ENCODE data around the gene ARMC7.
"Not testable (repeated sequence)": the region's sequence is repeated elsewhere in the genome, so short reads cannot be mapped to it uniquely, and the experiment has no call there.

Gene ARMC7

DNA sequence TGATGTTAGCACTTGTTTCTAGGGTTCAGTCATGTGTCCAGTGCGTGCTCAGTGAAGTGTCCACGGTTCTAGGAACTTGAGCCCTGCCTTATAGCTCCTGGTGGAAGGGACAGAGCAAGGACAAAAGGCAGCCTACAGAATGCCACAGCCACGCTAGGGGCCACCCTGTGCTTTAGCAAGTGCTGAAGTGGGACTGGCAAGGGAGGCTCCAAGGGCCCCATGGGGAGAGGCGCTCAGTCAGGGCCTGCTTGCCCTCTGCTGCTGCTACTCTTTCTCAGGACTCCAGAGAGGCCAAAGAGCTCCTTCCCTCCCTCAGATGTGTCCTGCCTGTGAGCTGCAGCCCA is 15.0 kb downstream of the ARMC7 start:
- H3K79me2 ChIP-seq (ENCODE audit: insufficient read depth, low read length) = peaks cover 4% of the 10 kb centered on the region; the same call in 1 of the 2 replicates
- no peaks in the 10 kb centered on the region for H3F3A ChIP-seq (ENCODE audit: low read depth)
- H3K4me2 ChIP-seq (ENCODE audit: low read depth, low read length, poor library complexity, severe bottlenecking) = no peak overlapping the region
- H3K36me3 ChIP-seq (ENCODE audit: insufficient read depth, low read length) = peaks cover 2% of the 10 kb centered on the region; the same call in 1 of the 2 replicates
- no peaks in the 10 kb centered on the region for H3K9me2 ChIP-seq (replicated peaks; ENCODE audit: low read depth, low read length)
- peaks cover 11% of the 10 kb centered on the region for H3K4me1 ChIP-seq (ENCODE audit: insufficient read depth, low read length, poor library complexity, severe bottlenecking)
- H3K9me3 ChIP-seq (ENCODE audit: insufficient read depth, low read depth, low read length) = no peaks in the 10 kb centered on the region
- no peak overlapping the region for H2AFZ ChIP-seq (ENCODE audit: low read length)
- peaks cover 3% of the 10 kb centered on the region for H4K20me1 ChIP-seq (ENCODE audit: insufficient read depth, low read length, poor library complexity, severe bottlenecking)
- TF ChIP-seq, protein P1, sequence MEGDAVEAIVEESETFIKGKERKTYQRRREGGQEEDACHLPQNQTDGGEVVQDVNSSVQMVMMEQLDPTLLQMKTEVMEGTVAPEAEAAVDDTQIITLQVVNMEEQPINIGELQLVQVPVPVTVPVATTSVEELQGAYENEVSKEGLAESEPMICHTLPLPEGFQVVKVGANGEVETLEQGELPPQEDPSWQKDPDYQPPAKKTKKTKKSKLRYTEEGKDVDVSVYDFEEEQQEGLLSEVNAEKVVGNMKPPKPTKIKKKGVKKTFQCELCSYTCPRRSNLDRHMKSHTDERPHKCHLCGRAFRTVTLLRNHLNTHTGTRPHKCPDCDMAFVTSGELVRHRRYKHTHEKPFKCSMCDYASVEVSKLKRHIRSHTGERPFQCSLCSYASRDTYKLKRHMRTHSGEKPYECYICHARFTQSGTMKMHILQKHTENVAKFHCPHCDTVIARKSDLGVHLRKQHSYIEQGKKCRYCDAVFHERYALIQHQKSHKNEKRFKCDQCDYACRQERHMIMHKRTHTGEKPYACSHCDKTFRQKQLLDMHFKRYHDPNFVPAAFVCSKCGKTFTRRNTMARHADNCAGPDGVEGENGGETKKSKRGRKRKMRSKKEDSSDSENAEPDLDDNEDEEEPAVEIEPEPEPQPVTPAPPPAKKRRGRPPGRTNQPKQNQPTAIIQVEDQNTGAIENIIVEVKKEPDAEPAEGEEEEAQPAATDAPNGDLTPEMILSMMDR (conservative IDR thresholded peaks at IDR 0.05; ENCODE audit: low read length) = no peak
- TF ChIP-seq EZH2phosphoT487 (IDR thresholded peaks at IDR 0.05; ENCODE audit: borderline replicate concordance) = no peak
- no peak overlapping the region for H3K4me3 ChIP-seq (ENCODE audit: low read length, poor library complexity, severe bottlenecking)
- H3K9ac ChIP-seq (ENCODE audit: low read depth, low read length, poor library complexity, severe bottlenecking) = no peak overlapping the region
- no peaks in the 10 kb centered on the region for H3K27me3 ChIP-seq (ENCODE audit: insufficient read depth, low read length, poor library complexity, severe bottlenecking)

DNA sequence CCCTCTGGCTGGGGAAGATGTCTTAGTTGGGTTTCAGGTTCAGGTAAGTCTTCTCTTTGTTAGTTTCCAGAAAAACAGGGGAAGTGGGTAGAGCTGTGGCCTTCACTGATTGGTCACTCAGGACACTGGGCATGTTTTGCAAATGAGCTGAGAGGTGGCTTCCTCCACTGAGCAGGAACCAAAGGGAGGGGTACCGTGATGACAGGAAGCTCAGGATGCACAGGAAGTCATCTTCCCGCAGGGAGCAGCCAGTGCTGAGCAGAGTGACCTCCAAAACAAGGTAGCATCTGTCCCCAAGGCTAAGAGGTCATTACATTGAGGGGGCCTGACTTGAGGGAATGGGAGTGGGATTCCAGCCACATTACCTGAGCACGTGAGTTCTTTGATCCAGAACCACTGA is 16.2 kb downstream of the ARMC7 start:
- peaks cover 12% of the 10 kb centered on the region for H4K20me1 ChIP-seq (ENCODE audit: insufficient read depth, low read length, poor library complexity, severe bottlenecking)
- H3F3A ChIP-seq (ENCODE audit: low read depth) = no peaks in the 10 kb centered on the region
- H3K4me2 ChIP-seq (ENCODE audit: low read depth, low read length, poor library complexity, severe bottlenecking) = no peak overlapping the region
- no peaks in the 10 kb centered on the region for H3K9me3 ChIP-seq (ENCODE audit: insufficient read depth, low read depth, low read length)
- no peaks in the 10 kb centered on the region for H3K9me2 ChIP-seq (replicated peaks; ENCODE audit: low read depth, low read length)
- no peak overlapping the region for H2AFZ ChIP-seq (ENCODE audit: low read length)
- TF ChIP-seq, protein P1 (conservative IDR thresholded peaks at IDR 0.05; ENCODE audit: low read length) = no peak
- no peak for TF ChIP-seq EZH2phosphoT487 (IDR thresholded peaks at IDR 0.05; ENCODE audit: borderline replicate concordance)
- H3K36me3 ChIP-seq (ENCODE audit: insufficient read depth, low read length) = peaks cover 6% of the 10 kb centered on the region; the same call in 1 of the 2 replicates
- H3K79me2 ChIP-seq (ENCODE audit: insufficient read depth, low read length) = peaks cover 16% of the 10 kb centered on the region
- no peaks in the 10 kb centered on the region for H3K27me3 ChIP-seq (ENCODE audit: insufficient read depth, low read length, poor library complexity, severe bottlenecking)
- H3K4me3 ChIP-seq (ENCODE audit: low read length, poor library complexity, severe bottlenecking) = no peak overlapping the region
- no peak overlapping the region for H3K9ac ChIP-seq (ENCODE audit: low read depth, low read length, poor library complexity, severe bottlenecking)
- H3K4me1 ChIP-seq (ENCODE audit: insufficient read depth, low read length, poor library complexity, severe bottlenecking) = peaks cover 14% of the 10 kb centered on the region

DNA sequence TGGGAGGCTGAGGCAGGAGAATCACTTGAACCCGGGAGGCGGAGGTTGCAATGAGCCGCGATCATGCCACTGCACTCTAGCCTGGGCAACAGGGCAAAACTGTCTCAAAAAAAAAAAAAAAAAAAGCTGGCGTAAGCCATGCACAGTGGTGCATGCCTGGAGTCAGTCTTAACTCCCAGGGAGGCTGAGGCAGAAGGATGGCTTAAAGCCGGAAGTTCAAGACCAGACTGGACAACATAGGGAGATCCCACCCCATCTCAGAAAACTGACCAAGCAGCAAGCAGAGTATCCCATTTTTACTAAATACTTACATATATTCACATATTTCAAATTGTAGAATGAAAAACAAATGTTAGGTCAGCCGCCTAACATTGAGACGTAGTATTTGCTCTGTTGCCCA is 17.2 kb downstream of the ARMC7 start:
- Histone ChIP-seq H3K79me2 (ENCODE audit: insufficient read depth, low read length) (peaks cover 17% of the 10 kb centered on the region), H4K20me1 (ENCODE audit: insufficient read depth, low read length, poor library complexity, severe bottlenecking) (peaks cover 12% of the 10 kb centered on the region), H3K9ac (ENCODE audit: low read depth, low read length, poor library complexity, severe bottlenecking) (no peak overlapping the region), H3K9me2 (replicated peaks; ENCODE audit: low read depth, low read length) (no peaks in the 10 kb centered on the region), H3K36me3 (ENCODE audit: insufficient read depth, low read length) (peaks cover 6% of the 10 kb centered on the region; the same call in 1 of the 2 replicates), H3K4me1 (ENCODE audit: insufficient read depth, low read length, poor library complexity, severe bottlenecking) (peaks cover 17% of the 10 kb centered on the region), H3K9me3 (ENCODE audit: insufficient read depth, low read depth, low read length) (no peaks in the 10 kb centered on the region), H2AFZ (ENCODE audit: low read length) (no peak overlapping the region), H3K27me3 (ENCODE audit: insufficient read depth, low read length, poor library complexity, severe bottlenecking) (no peaks in the 10 kb centered on the region), H3K4me2 (ENCODE audit: low read depth, low read length, poor library complexity, severe bottlenecking) (no peak overlapping the region), H3K4me3 (ENCODE audit: low read length, poor library complexity, severe bottlenecking) (no peak overlapping the region), H3F3A (ENCODE audit: low read depth) (no peaks in the 10 kb centered on the region)
- no peak for TF ChIP-seq EZH2phosphoT487 (IDR thresholded peaks at IDR 0.05; ENCODE audit: borderline replicate concordance)
- TF ChIP-seq, protein P1 (conservative IDR thresholded peaks at IDR 0.05; ENCODE audit: low read length) = no peak

DNA sequence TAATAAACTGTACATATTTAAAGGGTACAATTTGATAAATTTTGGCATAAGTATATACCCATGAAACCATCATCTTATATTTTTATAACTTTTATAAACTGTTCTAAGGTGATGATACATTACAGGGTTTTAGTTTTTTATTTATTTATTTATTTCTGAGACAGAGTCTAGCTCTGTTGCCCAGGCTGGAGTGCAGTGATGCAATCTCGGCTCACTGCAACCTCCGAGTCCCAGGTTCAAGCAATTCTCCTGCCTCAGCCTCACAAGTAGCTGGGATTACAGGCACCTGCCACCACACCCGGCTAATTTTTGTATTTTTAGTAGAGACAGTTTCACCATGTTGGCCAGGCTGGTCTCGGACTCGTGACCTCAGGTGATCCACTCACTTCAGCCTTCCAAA is 18.2 kb downstream of the ARMC7 start:
- H3K4me1 ChIP-seq (ENCODE audit: insufficient read depth, low read length, poor library complexity, severe bottlenecking) = peaks cover 23% of the 10 kb centered on the region
- not testable (repeated sequence) for H3K4me3 ChIP-seq (ENCODE audit: low read length, poor library complexity, severe bottlenecking); H3K27me3 ChIP-seq (ENCODE audit: insufficient read depth, low read length, poor library complexity, severe bottlenecking); H3F3A ChIP-seq (ENCODE audit: low read depth); H3K9me2 ChIP-seq (replicated peaks; ENCODE audit: low read depth, low read length); H3K9ac ChIP-seq (ENCODE audit: low read depth, low read length, poor library complexity, severe bottlenecking); H3K36me3 ChIP-seq (ENCODE audit: insufficient read depth, low read length); H3K4me2 ChIP-seq (ENCODE audit: low read depth, low read length, poor library complexity, severe bottlenecking); H3K9me3 ChIP-seq (ENCODE audit: insufficient read depth, low read depth, low read length); H2AFZ ChIP-seq (ENCODE audit: low read length)
- peaks cover 23% of the 10 kb centered on the region for H3K79me2 ChIP-seq (ENCODE audit: insufficient read depth, low read length)
- peaks cover 12% of the 10 kb centered on the region for H4K20me1 ChIP-seq (ENCODE audit: insufficient read depth, low read length, poor library complexity, severe bottlenecking)
